Liver (tissue), 3 donors: ENCODE data around the gene PNKP.

Source experiments
- CTCF ChIP-seq: fragments of 150-350 bp; IDR thresholded peaks from 2 replicates; pipeline ENCODE4 v1.5.1; 2017; ENCODE audit warnings: improper control_type of control experiment, low read depth, low read length; ENCODE audit not compliant: missing input control
- EGR1 ChIP-seq, 2 donors: IDR thresholded peaks; 2 replicates each; pipeline ENCODE4 v1.6.1; 2016 to 2018; ENCODE audit warnings: antibody characterized with exemption in 2 of 2, low read depth in 2 of 2
- FOXA1 ChIP-seq: IDR thresholded peaks from 2 replicates; pipeline ENCODE4 v1.6.1; 2016; ENCODE audit warnings: antibody characterized with exemption
- GABPA ChIP-seq, 2 donors: IDR thresholded peaks in 1 of 2; conservative IDR thresholded peaks in 1 of 2; 2 replicates each; pipeline ENCODE4 v1.6.1; 2016; ENCODE audit warnings: antibody characterized with exemption in 2 of 2, mild to moderate bottlenecking in 1 of 2, moderate library complexity in 1 of 2
- HNF4A ChIP-seq, 2 donors: conservative IDR thresholded peaks; 2 replicates each; pipeline ENCODE4 v1.6.1; 2016; ENCODE audit warnings: antibody characterized with exemption in 2 of 2, mild to moderate bottlenecking in 2 of 2
- JUND ChIP-seq, 2 donors: IDR thresholded peaks; 2 replicates each; pipeline ENCODE4 v1.6.1; 2016; ENCODE audit warnings: antibody characterized with exemption in 2 of 2
- MAX ChIP-seq: IDR thresholded peaks from 2 replicates; pipeline ENCODE4 v1.6.1; 2016; ENCODE audit warnings: antibody characterized with exemption
- RAD21 ChIP-seq, 2 donors: IDR thresholded peaks; 2 replicates each; pipeline ENCODE4 v1.6.1; 2016; ENCODE audit warnings: antibody characterized with exemption in 2 of 2, mild to moderate bottlenecking in 2 of 2
- REST ChIP-seq: IDR thresholded peaks from 2 replicates; pipeline ENCODE4 v1.6.1; 2016; ENCODE audit warnings: antibody characterized with exemption, mild to moderate bottlenecking
- RXRA ChIP-seq, 2 donors: IDR thresholded peaks; 2 replicates each; pipeline ENCODE4 v1.6.1; 2017 to 2018; ENCODE audit warnings: antibody characterized with exemption in 2 of 2, mild to moderate bottlenecking in 1 of 2
- SP1 ChIP-seq: IDR thresholded peaks from 2 replicates; pipeline ENCODE4 v1.6.1; 2018; ENCODE audit warnings: antibody characterized with exemption, mild to moderate bottlenecking
- TAF1 ChIP-seq: conservative IDR thresholded peaks from 2 replicates; pipeline ENCODE4 v1.6.1; 2016; ENCODE audit warnings: antibody characterized with exemption, mild to moderate bottlenecking
- YY1 ChIP-seq: IDR thresholded peaks from 2 replicates; pipeline ENCODE4 v1.6.1; 2016; ENCODE audit warnings: antibody characterized with exemption, mild to moderate bottlenecking
- ZBTB33 ChIP-seq: IDR thresholded peaks from 2 replicates; pipeline ENCODE4 v1.6.1; 2016; ENCODE audit warnings: antibody characterized with exemption
- donor health status: healthy.
- donor health status: healthy.

- no peak for TF ChIP-seq ZBTB33
- TF ChIP-seq CTCF, result no peak
- TF ChIP-seq REST, result no peak
- TF ChIP-seq HNF4A (conservative IDR thresholded peaks at IDR 0.05), result no peak
- no peak for TF ChIP-seq YY1
- TF ChIP-seq RAD21 (IDR thresholded peaks at IDR 0.05), result no peak
- no peak for TF ChIP-seq EGR1 (IDR thresholded peaks at IDR 0.05; ENCODE audit: low read depth in 2 of 2)
- no peak for TF ChIP-seq TAF1
- no peak for TF ChIP-seq JUND (IDR thresholded peaks at IDR 0.05)
- no peak for TF ChIP-seq RXRA (IDR thresholded peaks at IDR 0.05)
- TF ChIP-seq FOXA1, result no peak
- no peak for TF ChIP-seq GABPA (IDR thresholded peaks at IDR 0.05 in 1 of 2, conservative IDR thresholded peaks at IDR 0.05 in 1 of 2)
- no peak for TF ChIP-seq SP1
- no peak for TF ChIP-seq MAX
Measured at GRCh38 chr19:49888510-49888824, 21.1 kb upstream of the PNKP start.
